Gastrocnemius medialis (tissue), 4 donors: ENCODE results near the gene PAM16.

Experiments used
- CTCF ChIP-seq, 5 experiments: fragments of 450-650 bp in 3 of 5; fragments of 200-600 bp in 2 of 5; sonication (generic) in 2 of 5; IDR thresholded peaks in 4 of 5; conservative IDR thresholded peaks in 1 of 5; 1 replicate in 4 of 5; 2 replicates in 1 of 5; pipeline ENCODE4 v1.5.1; 2016 to 2019; ENCODE audit warnings: antibody characterized with exemption in 5 of 5, mild to moderate bottlenecking in 3 of 5, moderate library complexity in 3 of 5
- POLR2A ChIP-seq, 2 donors: fragments of 450-650 bp; IDR thresholded peaks; one replicate each; pipeline ENCODE4 v1.6.1; 2017; ENCODE audit warnings: antibody characterized with exemption in 2 of 2, mild to moderate bottlenecking in 2 of 2, moderate library complexity in 2 of 2

- TF ChIP-seq CTCF (IDR thresholded peaks at IDR 0.05 in 4 of 5, conservative IDR thresholded peaks at IDR 0.05 in 1 of 5) (no peak), POLR2A (IDR thresholded peaks at IDR 0.05) (no peak)
Observed at GRCh38 chr16:4322121-4323052, 28.7 kb downstream of the PAM16 start.
